GM23338 (cell line): ENCODE results near the gene IPPK. TPM values are rescaled to one million over a fixed set of nuclear protein-coding genes. Genes with fewer than 3 reads are reported as not detected.

Experiments used
- ATAC-seq: fragments of 200-7000 bp; cut with Tn5 transposase; 3 replicates; pipeline ENCODE4 v1.9.1; 2020
- DNase-seq: peaks from one replicate; pipeline ENCODE4 v3.0.0-alpha.2; 2015; ENCODE audit warnings: low spot score
- H2AFZ ChIP-seq: fragments of 200-600 bp; sonication (generic); 2 replicates; pipeline ENCODE4 v1.8.0; 2016; ENCODE audit warnings: antibody characterized with exemption, mild to moderate bottlenecking, moderate library complexity
- H3F3A ChIP-seq: fragments of 200-600 bp; sonication (generic); replicated peaks from 2 replicates; pipeline ENCODE4 v1.8.0; 2017; ENCODE audit warnings: antibody characterized with exemption, mixed run types, low read depth
- H3K27ac ChIP-seq: fragments of 200-600 bp; sonication (generic); 2 replicates; pipeline ENCODE4 v1.6.1; 2016; ENCODE audit warnings: low read depth
- H3K27me3 ChIP-seq: fragments of 200-600 bp; sonication (generic); 2 replicates; pipeline ENCODE4 v1.8.0; 2016; ENCODE audit warnings: mild to moderate bottlenecking, mixed run types, moderate library complexity; ENCODE audit not compliant: insufficient read depth
- H3K36me3 ChIP-seq: fragments of 200-600 bp; sonication (generic); 2 replicates; pipeline ENCODE4 v1.8.0; 2016; ENCODE audit warnings: mild to moderate bottlenecking; ENCODE audit not compliant: insufficient read depth
- H3K4me1 ChIP-seq: fragments of 200-600 bp; sonication (generic); 2 replicates; pipeline ENCODE4 v1.8.0; 2016; ENCODE audit warnings: mild to moderate bottlenecking, moderate library complexity; ENCODE audit not compliant: insufficient read depth
- H3K4me2 ChIP-seq: fragments of 200-600 bp; sonication (generic); 2 replicates; pipeline ENCODE4 v1.7.1; 2017; ENCODE audit warnings: mixed run types
- H3K4me3 ChIP-seq: fragments of 200-600 bp; sonication (generic); 2 replicates; pipeline ENCODE4 v1.6.1; 2016; ENCODE audit warnings: mixed run types
- H3K79me2 ChIP-seq: fragments of 200-600 bp; sonication (generic); replicated peaks from 2 replicates; pipeline ENCODE4 v1.8.0; 2017; ENCODE audit warnings: mild to moderate bottlenecking; ENCODE audit not compliant: insufficient read depth
- H3K9me2 ChIP-seq: fragments of 200-600 bp; sonication (generic); 2 replicates; pipeline ENCODE4 v1.8.0; 2017; ENCODE audit not compliant: insufficient read depth
- H4K20me1 ChIP-seq: fragments of 200-600 bp; sonication (generic); replicated peaks from 2 replicates; pipeline ENCODE4 v1.8.0; 2017; ENCODE audit warnings: mild to moderate bottlenecking; ENCODE audit not compliant: insufficient read depth
- H3K27ac Mint-ChIP-seq: 2 replicates; pipeline ENCODE4 v1.8.0; 2020; ENCODE audit warnings: inconsistent platforms, mild to moderate bottlenecking, moderate library complexity, mixed read lengths
- H3K27me3 Mint-ChIP-seq: 3 replicates; pipeline ENCODE4 v1.8.0; 2022; ENCODE audit warnings: low read depth, mild to moderate bottlenecking, moderate library complexity, mixed read lengths, inconsistent platforms; ENCODE audit not compliant: insufficient read depth, poor library complexity
- H3K36me3 Mint-ChIP-seq: 3 replicates; pipeline ENCODE4 v1.8.0; 2021; ENCODE audit warnings: low read depth, mild to moderate bottlenecking, inconsistent platforms, moderate library complexity, mixed read lengths
- H3K4me1 Mint-ChIP-seq: 3 replicates; pipeline ENCODE4 v1.8.0; 2020; ENCODE audit warnings: mild to moderate bottlenecking, inconsistent platforms, mixed read lengths
- H3K4me3 Mint-ChIP-seq: 3 replicates; pipeline ENCODE4 v1.8.0; 2021; ENCODE audit warnings: moderate library complexity, mild to moderate bottlenecking, inconsistent platforms, mixed read lengths
- H3K9me3 Mint-ChIP-seq: 3 replicates; pipeline ENCODE4 v1.8.0; 2020; ENCODE audit warnings: moderate library complexity, mild to moderate bottlenecking, inconsistent platforms, mixed read lengths
- CREB1 ChIP-seq: fragments of 250-450 bp; sonication (Bioruptor Pico); IDR thresholded peaks from 2 replicates; pipeline ENCODE4 v1.5.0; 2020; ENCODE audit warnings: low read depth, mild to moderate bottlenecking, moderate library complexity
- ETS1 ChIP-seq: IDR thresholded peaks from 2 replicates; pipeline ENCODE4 v1.6.1; 2016; ENCODE audit warnings: antibody characterized with exemption
- JUNB ChIP-seq: IDR thresholded peaks from one replicate; pipeline ENCODE4 v1.6.1; 2016; ENCODE audit warnings: antibody characterized with exemption; ENCODE audit not compliant: unreplicated experiment
- ZNF114 ChIP-seq: fragments of 250-450 bp; sonication (Bioruptor Pico); IDR thresholded peaks from 2 replicates; pipeline ENCODE4 v1.5.0; 2020; ENCODE audit warnings: mild to moderate bottlenecking, moderate library complexity
- ZNF331 ChIP-seq: fragments of 250-450 bp; sonication (Bioruptor Pico); IDR thresholded peaks from 2 replicates; pipeline ENCODE4 v1.5.0; 2020; ENCODE audit warnings: low read depth, mild to moderate bottlenecking, moderate library complexity
- ZNF462 ChIP-seq: fragments of 250-450 bp; sonication (Bioruptor Pico); IDR thresholded peaks from 2 replicates; pipeline ENCODE4 v1.5.0; 2020; ENCODE audit warnings: mild to moderate bottlenecking, moderate library complexity
- polyA plus RNA-seq: library from polyadenylated mRNA; unstranded; fragments of >200 nt; fragmentation: Nextera tagmentation; extraction: Ambion mirVana; gene quantifications from 2 replicates; pipeline ENCODE4 v1.2.1, GENCODE V29; 2016
- total RNA-seq: library from RNA; depleted of rRNA; stranded (reverse); fragments of >200 nt; shearing (Covaris generic); gene quantifications from 2 replicates; pipeline ENCODE4 v1.2.3, GENCODE V29; 2014

Gene IPPK
- total and polyA plus RNA-seq, 2 experiments from 2014 or later, result 6.5 to 17.5 TPM

GRCh38 chr9:92619601-92620300 lies 50.2 kb downstream of the IPPK start:
- no peaks in the 10 kb centered on the region for H3K9me2 ChIP-seq
- H3K4me3 ChIP-seq, result no peak overlapping the region
- no peak overlapping the region for H2AFZ ChIP-seq
- no peaks in the 10 kb centered on the region for H3F3A ChIP-seq
- Mint-ChIP-seq H3K36me3 (peaks cover 9% of the 10 kb centered on the region; the same call in 2 of the 3 replicates), H3K4me1 (no peaks in the 10 kb centered on the region), H3K9me3 (no peaks in the 10 kb centered on the region; the same call in 2 of the 3 replicates), H3K27ac (no peak overlapping the region), H3K27me3 (no peaks in the 10 kb centered on the region), H3K4me3 (no peak overlapping the region)
- H3K79me2 ChIP-seq, result no peaks in the 10 kb centered on the region
- no peak for ATAC-seq
- no peak overlapping the region for H3K4me2 ChIP-seq
- no peaks in the 10 kb centered on the region for H3K36me3 ChIP-seq
- H3K4me1 ChIP-seq, result no peaks in the 10 kb centered on the region
- no peak for TF ChIP-seq JUNB
- no peaks in the 10 kb centered on the region for H3K27me3 ChIP-seq
- H3K27ac ChIP-seq, result no peak overlapping the region
- H4K20me1 ChIP-seq, result peaks cover 7% of the 10 kb centered on the region
- no peak for DNase-seq

- Mint-ChIP-seq H3K4me3 (no peak overlapping the region), H3K36me3 (peaks cover 12% of the 10 kb centered on the region; the same call in 2 of the 3 replicates), H3K27ac (no peak overlapping the region), H3K4me1 (no peaks in the 10 kb centered on the region), H3K27me3 (no peaks in the 10 kb centered on the region), H3K9me3 (no peaks in the 10 kb centered on the region; the same call in 2 of the 3 replicates)
- Histone ChIP-seq H3K27ac (no peak overlapping the region), H3F3A (no peaks in the 10 kb centered on the region), H2AFZ (no peak overlapping the region), H4K20me1 (peaks cover 7% of the 10 kb centered on the region), H3K9me2 (no peaks in the 10 kb centered on the region), H3K27me3 (no peaks in the 10 kb centered on the region), H3K4me1 (no peaks in the 10 kb centered on the region), H3K4me2 (no peak overlapping the region), H3K4me3 (no peak overlapping the region), H3K36me3 (no peaks in the 10 kb centered on the region; the same call in 1 of the 2 replicates), H3K79me2 (no peaks in the 10 kb centered on the region)
- TF ChIP-seq ZNF331, result no peak
- no peak for TF ChIP-seq CREB1 (CRISPR knock-in tag)
- no peak for TF ChIP-seq ZNF114 (CRISPR knock-in tag)
- no peak for TF ChIP-seq ETS1
- TF ChIP-seq JUNB, result no peak
- TF ChIP-seq ZNF462 (CRISPR knock-in tag), result no peak
- ATAC-seq, result no peak
- DNase-seq, result no peak
Measured at GRCh38 chr9:92618633-92619225, 51.2 kb downstream of the IPPK start.
